Measurements from ENCODE around the gene CLIC3. TPM values are rescaled to one million over a fixed set of nuclear protein-coding genes. Genes with fewer than 3 reads are reported as not detected.

Gene CLIC3
- total and polyA plus RNA-seq, 2 experiments from 2014 or later: 0.87 TPM; not detected in 1

- Histone ChIP-seq H3K4me1 (ENCODE audit: low read depth) (no peaks in the 10 kb centered on the region), H3K27me3 (no peaks in the 10 kb centered on the region), H3K27ac (no peak overlapping the region), H3K9me3 (ENCODE audit: low read depth) (no peaks in the 10 kb centered on the region), H3K36me3 (no peaks in the 10 kb centered on the region), H3K4me3 (no peak overlapping the region)
- TF ChIP-seq, protein P1, sequence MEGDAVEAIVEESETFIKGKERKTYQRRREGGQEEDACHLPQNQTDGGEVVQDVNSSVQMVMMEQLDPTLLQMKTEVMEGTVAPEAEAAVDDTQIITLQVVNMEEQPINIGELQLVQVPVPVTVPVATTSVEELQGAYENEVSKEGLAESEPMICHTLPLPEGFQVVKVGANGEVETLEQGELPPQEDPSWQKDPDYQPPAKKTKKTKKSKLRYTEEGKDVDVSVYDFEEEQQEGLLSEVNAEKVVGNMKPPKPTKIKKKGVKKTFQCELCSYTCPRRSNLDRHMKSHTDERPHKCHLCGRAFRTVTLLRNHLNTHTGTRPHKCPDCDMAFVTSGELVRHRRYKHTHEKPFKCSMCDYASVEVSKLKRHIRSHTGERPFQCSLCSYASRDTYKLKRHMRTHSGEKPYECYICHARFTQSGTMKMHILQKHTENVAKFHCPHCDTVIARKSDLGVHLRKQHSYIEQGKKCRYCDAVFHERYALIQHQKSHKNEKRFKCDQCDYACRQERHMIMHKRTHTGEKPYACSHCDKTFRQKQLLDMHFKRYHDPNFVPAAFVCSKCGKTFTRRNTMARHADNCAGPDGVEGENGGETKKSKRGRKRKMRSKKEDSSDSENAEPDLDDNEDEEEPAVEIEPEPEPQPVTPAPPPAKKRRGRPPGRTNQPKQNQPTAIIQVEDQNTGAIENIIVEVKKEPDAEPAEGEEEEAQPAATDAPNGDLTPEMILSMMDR (IDR thresholded peaks at IDR 0.05; ENCODE audit: low read depth, low read length): no peak
- no peak for DNase-seq (ENCODE audit: low read depth in 1 of 2, low spot score in 1 of 2)
These were observed 24.6 kb downstream of the CLIC3 start for GRCh38 chr9:136971746-136972145.

GRCh38 chr9:136970361-136970760, 26.0 kb downstream of the CLIC3 start:
- H3K27ac ChIP-seq: no peak overlapping the region
- H3K27me3 ChIP-seq: no peaks in the 10 kb centered on the region
- TF ChIP-seq, protein P1 (IDR thresholded peaks at IDR 0.05; ENCODE audit: low read depth, low read length): no peak
- no peak for DNase-seq (ENCODE audit: low read depth in 1 of 2, low spot score in 1 of 2)
- no peak overlapping the region for H3K4me3 ChIP-seq
- H3K9me3 ChIP-seq (ENCODE audit: low read depth): no peaks in the 10 kb centered on the region
- H3K36me3 ChIP-seq: no peaks in the 10 kb centered on the region
- peaks cover 4% of the 10 kb centered on the region for H3K4me1 ChIP-seq (ENCODE audit: low read depth)

DNA sequence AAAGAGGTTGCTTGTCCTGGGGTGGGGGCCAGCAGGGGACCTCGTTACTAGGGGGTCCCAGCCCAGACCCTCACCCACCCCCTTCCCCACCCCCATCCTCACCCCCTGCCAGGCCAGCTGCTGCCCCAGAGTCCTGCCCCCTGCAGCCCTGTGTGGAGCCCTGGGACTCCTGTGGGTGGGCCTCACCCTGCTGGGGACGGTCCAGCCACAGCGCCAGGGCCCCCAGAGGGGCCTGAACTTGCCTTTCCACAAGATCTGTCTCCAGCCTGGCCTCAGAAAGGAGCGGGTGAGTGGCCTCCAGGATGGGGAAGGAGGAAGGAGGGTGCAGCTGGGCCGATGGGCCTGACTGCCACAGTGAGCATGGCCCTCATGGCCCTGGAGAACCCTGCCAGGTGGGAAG, 26.6 kb downstream of the CLIC3 start:
- no peak for DNase-seq (ENCODE audit: low read depth in 1 of 2, low spot score in 1 of 2)
- Histone ChIP-seq H3K4me3 (no peak overlapping the region), H3K36me3 (no peaks in the 10 kb centered on the region), H3K27me3 (no peaks in the 10 kb centered on the region), H3K4me1 (ENCODE audit: low read depth) (peaks cover 4% of the 10 kb centered on the region), H3K27ac (no peak overlapping the region), H3K9me3 (ENCODE audit: low read depth) (no peaks in the 10 kb centered on the region)
- TF ChIP-seq, protein P1 (IDR thresholded peaks at IDR 0.05; ENCODE audit: low read depth, low read length): no peak

- Histone ChIP-seq H3K36me3 (no peaks in the 10 kb centered on the region), H3K9me3 (ENCODE audit: low read depth) (no peaks in the 10 kb centered on the region), H3K27me3 (no peaks in the 10 kb centered on the region), H3K4me3 (no peak overlapping the region), H3K4me1 (ENCODE audit: low read depth) (peaks cover 4% of the 10 kb centered on the region), H3K27ac (no peak overlapping the region)
- DNase-seq (ENCODE audit: low read depth in 1 of 2, low spot score in 1 of 2): no peak
- TF ChIP-seq, protein P1 (IDR thresholded peaks at IDR 0.05; ENCODE audit: low read depth, low read length): no peak
These were observed 27.2 kb downstream of the CLIC3 start for GRCh38 chr9:136969150-136969549.

GRCh38 chr9:136968333-136969127, 27.8 kb downstream of the CLIC3 start:
- Histone ChIP-seq H3K36me3 (no peaks in the 10 kb centered on the region), H3K27me3 (no peaks in the 10 kb centered on the region), H3K4me1 (ENCODE audit: low read depth) (peaks cover 4% of the 10 kb centered on the region), H3K4me3 (no peak overlapping the region), H3K9me3 (ENCODE audit: low read depth) (no peaks in the 10 kb centered on the region), H3K27ac (no peak overlapping the region)
- TF ChIP-seq, protein P1 (IDR thresholded peaks at IDR 0.05; ENCODE audit: low read depth, low read length): no peak
- no peak for DNase-seq (ENCODE audit: low read depth in 1 of 2, low spot score in 1 of 2)

Data from cardiac muscle cell (in vitro differentiated cells and primary cell).